ENCODE data around the gene MARK3.

The MARK3 gene

DNA sequence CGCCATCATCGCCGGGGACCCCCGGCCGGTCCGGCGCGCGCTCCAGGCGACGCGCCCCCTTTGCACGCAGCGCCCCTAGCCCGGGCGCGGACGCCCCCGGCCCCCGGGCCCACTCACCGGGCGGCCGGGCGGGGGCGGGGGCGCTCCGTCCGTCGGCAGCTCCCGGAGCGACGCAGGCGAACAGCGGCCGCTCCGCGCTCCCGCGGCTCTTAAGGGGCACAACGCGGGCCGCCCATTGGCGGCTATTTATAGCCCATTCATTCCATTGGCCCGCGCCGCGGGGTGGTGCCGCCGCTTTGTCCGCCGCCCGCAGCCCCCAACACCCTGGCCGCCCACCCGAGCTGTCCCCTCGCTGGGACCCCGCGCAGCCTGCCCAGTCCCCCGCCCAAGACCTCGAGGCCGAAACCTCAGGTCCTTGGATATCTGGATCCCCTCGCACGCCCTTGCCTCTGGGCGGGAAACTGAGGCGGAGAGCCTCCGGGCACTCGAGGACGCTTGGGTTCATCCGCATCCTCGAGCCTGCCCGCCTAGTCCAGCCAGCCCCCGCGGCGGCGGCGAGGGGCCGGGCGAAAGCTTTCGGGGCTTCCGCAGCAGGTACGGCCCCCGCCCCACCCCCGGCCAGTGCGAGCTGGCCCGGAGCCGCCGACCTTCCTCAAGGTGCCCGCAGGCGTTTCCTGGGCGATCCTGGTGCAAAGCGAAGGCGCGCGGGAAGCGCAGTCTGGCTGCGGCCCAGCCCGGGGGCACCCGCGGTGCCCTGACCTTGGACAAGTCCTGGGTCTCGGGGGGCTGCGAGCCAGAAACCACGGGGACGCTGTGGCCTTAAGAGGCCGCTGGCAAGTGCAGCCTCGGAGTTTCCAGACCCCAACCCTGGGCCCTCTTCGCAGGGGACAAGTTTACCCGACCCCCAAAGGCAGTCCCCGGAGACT is 137.7 kb downstream of the MARK3 start, which contains the start of gene CKB:
CKB (minus strand) TSS at position 182 of the 926 bp plus-strand sequence. CDS start 337 bp downstream, outside the sequence.
- H3K27ac ChIP-seq = peak within 1 kb of the TSS; percentile 96

DNA sequence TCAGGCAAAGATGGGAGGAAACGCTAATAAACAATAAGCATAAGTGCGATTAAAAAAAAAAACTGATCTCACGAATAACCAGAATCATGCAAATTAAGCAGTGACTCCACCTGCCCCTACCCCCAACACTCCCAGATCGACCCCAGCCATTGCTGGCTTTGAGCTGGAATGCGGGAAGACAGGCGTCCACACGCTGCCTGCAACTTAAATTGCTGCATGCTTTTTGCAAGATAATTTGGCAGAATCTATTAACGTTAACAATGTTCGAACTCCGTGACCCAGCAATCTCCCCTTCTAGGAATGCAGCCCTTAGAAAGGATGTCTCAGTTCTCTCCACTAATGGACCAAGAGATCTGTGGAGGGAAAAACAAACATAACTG is 138.3 kb downstream of the MARK3 start:
- peak overlapping the region; percentile 96 for H3K27ac ChIP-seq
- TF ChIP-seq, protein P1, sequence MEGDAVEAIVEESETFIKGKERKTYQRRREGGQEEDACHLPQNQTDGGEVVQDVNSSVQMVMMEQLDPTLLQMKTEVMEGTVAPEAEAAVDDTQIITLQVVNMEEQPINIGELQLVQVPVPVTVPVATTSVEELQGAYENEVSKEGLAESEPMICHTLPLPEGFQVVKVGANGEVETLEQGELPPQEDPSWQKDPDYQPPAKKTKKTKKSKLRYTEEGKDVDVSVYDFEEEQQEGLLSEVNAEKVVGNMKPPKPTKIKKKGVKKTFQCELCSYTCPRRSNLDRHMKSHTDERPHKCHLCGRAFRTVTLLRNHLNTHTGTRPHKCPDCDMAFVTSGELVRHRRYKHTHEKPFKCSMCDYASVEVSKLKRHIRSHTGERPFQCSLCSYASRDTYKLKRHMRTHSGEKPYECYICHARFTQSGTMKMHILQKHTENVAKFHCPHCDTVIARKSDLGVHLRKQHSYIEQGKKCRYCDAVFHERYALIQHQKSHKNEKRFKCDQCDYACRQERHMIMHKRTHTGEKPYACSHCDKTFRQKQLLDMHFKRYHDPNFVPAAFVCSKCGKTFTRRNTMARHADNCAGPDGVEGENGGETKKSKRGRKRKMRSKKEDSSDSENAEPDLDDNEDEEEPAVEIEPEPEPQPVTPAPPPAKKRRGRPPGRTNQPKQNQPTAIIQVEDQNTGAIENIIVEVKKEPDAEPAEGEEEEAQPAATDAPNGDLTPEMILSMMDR (conservative IDR thresholded peaks at IDR 0.05) = no peak
- no peak for TF ChIP-seq ZFX (IDR thresholded peaks at IDR 0.05)

More for the DNA sequence above, 137.7 kb downstream of the MARK3 start, which contains the start of gene CKB:
- TF ChIP-seq ZFX (IDR thresholded peaks at IDR 0.05) = peak; percentile 54
- TF ChIP-seq, protein P1 (conservative IDR thresholded peaks at IDR 0.05) = no peak

DNA sequence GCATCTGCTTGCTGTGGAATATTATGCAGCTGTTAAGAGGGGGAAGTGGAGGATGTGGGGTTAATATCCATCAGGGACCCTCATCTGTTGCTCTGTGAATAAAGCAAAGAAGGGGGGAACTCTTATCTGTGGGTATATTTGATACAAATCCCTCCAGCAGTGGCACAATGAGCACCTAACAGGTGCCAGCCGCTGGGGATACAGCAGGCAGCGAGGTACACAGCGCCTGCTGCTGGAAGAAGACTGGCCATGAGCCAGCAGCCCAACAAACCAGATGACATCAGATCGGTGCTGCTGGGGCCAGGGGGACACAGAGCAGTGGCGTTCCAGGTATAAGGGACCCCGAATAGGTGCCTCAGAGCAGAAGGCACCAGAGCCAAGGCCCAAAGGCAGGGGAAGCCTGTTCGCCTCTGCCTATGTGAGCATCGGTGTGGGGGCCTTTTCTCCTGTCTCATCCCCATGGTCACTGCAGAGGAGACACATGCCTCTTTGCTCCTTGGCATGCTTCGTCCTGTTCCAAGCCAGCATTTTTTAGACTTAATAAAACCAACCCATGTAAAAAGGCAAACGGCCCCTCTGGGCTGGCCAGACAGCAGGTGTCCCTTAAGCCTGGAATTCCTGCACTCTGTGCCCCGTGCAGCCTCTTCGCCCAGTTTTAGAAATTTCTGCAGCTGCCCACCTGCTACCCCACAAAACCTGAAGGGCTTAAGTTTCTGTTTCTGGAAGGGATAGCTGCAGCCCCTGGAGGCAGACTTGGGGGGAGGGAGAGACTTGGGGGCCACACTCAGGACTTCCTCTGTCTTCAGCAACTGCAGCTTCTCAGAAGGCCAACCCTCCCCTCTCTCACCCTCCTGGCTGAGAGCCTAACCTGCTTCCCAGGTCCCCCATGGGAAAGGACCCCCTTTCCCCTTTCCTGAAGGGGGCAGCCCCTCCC is 139.1 kb downstream of the MARK3 start:
- H3K27ac ChIP-seq = peak overlapping the region; percentile 96
- no peak for TF ChIP-seq ZFX (IDR thresholded peaks at IDR 0.05)
- TF ChIP-seq, protein P1 (conservative IDR thresholded peaks at IDR 0.05) = no peak

DNA sequence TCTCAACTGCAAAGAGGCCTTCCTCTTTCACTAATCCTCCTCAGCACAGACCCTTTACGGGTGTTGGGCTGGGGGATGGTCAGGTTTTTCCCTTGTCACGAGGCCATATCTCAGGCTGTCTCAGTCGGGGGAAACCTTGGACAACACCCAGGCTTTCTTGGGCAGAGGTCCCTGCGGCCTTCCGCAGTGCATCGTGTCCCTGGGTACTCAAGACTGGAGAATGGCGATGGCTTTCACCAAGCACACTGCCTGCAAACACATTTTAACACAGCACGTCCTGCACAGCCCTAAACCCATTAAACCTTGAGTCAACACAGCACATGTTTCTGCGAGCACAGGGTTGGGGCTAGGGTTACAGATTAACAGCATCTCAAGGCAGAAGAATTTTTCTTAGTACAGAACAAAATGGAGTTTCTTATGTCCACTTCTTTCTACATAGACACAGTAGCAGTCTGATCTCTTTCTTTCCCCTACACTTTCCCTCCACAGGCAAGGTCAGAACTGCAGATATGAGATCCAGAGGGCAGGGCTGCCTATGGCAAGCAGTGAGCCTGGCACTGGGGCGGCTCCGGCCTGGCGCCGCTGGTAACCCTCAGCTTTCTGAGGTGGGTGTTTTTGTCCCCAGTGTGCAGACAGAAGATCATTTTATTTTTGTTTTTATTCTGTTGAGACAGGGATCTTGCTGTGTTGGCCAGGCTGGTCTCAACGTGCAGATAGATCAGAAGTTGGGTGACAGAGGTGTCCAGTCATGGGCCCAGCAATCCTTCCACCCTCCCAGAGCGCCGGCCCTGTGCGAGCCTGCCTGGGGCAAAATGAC is 140.4 kb downstream of the MARK3 start:
- H3K27ac ChIP-seq = peak overlapping the region; percentile 96

DNA sequence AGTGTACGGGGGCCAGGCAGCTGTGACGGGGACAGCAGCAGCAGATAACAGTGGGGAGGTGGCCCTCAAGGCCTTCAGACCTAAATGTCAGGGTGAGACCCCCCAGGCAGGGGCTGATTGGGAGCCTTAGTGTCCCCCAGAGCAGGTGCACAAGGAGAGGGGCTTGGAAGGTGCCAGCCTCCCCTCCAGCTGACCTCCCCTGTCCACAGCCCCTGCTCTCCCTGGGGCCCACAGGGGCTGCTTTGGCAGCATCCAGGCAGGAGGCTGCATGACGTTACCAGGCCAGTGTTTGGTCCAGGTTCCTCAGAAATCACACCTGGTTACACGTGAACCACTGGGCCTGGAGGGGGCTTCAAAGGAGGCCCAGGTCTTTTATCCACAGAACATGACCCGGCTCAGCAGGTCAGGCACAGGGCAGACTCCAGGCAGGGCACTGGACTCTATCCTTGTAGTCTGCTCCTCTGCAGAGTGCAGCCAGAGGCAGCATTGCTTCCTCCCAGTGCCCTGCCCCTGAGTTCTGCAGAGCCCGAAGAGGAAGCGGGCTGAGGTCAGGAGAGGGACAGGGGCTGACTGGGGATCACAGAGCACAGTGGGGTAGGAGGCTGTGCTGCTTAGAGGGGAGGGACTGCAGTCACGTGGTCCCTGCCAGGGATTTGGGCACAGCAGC is 141.2 kb downstream of the MARK3 start:
- H3K27ac ChIP-seq = peak overlapping the region; percentile 96
- TF ChIP-seq, protein P1 (conservative IDR thresholded peaks at IDR 0.05) = no peak
- no peak for TF ChIP-seq ZFX (IDR thresholded peaks at IDR 0.05)

DNA sequence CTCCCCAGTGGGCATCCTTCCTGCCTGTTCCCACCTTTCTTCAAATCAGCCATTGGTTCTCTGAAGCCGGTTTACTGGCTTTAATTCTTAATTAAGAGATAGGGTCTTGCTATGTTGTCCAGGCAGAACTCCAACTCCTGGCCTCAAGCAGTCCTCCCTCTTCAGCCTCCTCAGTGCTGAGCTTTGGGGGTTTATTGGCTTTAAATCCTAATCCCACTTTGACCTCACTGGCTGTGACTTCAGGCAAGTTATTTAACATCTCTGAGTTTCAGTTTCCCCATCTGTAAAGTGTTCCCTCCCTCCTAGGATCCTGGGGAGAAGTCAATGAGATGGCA is 141.7 kb downstream of the MARK3 start:
- TF ChIP-seq, protein P1 (conservative IDR thresholded peaks at IDR 0.05) = no peak
- TF ChIP-seq ZFX (IDR thresholded peaks at IDR 0.05) = no peak

More for the DNA sequence above, 141.7 kb downstream of the MARK3 start:
- H3K27ac ChIP-seq = peak overlapping the region; percentile 96
